Esophagus muscularis mucosa (tissue), 4 donors: ENCODE results near the gene RETREG1. TPM values are rescaled to one million over a fixed set of nuclear protein-coding genes. Genes with fewer than 3 reads are reported as not detected.
"Not testable (repeated sequence)": the region's sequence is repeated elsewhere in the genome, so short reads cannot be mapped to it uniquely, and the experiment has no call there.

Experiments used
- DNase-seq: peaks from one replicate; pipeline ENCODE4 v3.0.0-alpha.2; 2017; ENCODE audit errors: extremely low spot score
- H3K27ac ChIP-seq, 4 donors: fragments of 200-600 bp; sonication (generic); replicated peaks in 1 of 4; 1 replicate in 3 of 4; 2 replicates in 1 of 4; pipeline ENCODE4 v1.5.1; 2016 to 2019; ENCODE audit warnings: mild to moderate bottlenecking in 1 of 4
- H3K27me3 ChIP-seq, 4 donors: fragments of 200-600 bp; sonication (generic); one replicate each; pipeline versions ENCODE4 v1.5.1 to v1.6.0; 2016 to 2019
- H3K36me3 ChIP-seq, 4 donors: fragments of 200-600 bp; sonication (generic); one replicate each; pipeline ENCODE4 v1.5.1; 2016 to 2019
- H3K4me1 ChIP-seq, 4 donors: fragments of 200-600 bp; sonication (generic); one replicate each; pipeline ENCODE4 v1.5.1; 2016 to 2019
- H3K4me3 ChIP-seq, 4 donors: fragments of 200-600 bp; sonication (generic); 1 replicate in 2 of 4; 2 replicates in 2 of 4; pipeline ENCODE4 v1.5.1; 2016 to 2019; ENCODE audit warnings: mild to moderate bottlenecking in 4 of 4, moderate library complexity in 1 of 4
- H3K9me3 ChIP-seq, 4 donors: fragments of 200-600 bp; sonication (generic); 1 replicate in 3 of 4; 2 replicates in 1 of 4; pipeline ENCODE4 v1.5.1; 2016 to 2019
- EP300 ChIP-seq: sonication (generic); formaldehyde crosslinking; IDR thresholded peaks from one replicate; pipeline ENCODE4 v1.6.1; 2017; ENCODE audit warnings: antibody characterized with exemption
- POLR2A ChIP-seq: fragments of 450-650 bp; IDR thresholded peaks from one replicate; pipeline ENCODE4 v1.6.1; 2017; ENCODE audit warnings: antibody characterized with exemption, moderate library complexity, mild to moderate bottlenecking, low read depth
- POLR2AphosphoS5 ChIP-seq, 2 donors: sonication (generic); formaldehyde crosslinking; IDR thresholded peaks; one replicate each; pipeline ENCODE4 v1.6.1; 2017; ENCODE audit warnings: antibody characterized with exemption in 2 of 2
- WGBS: methylation state at CpG from one replicate; pipeline ENCODE4 v1.1.5; 2018; 5-methylcytosine and 5-hydroxymethylcytosine counted together
- intact Hi-C: fragments of 100-400 bp; cut with DNase I; formaldehyde crosslinking; loops from one replicate; pipeline ENCODE4 v1.15.1; 2023
- total RNA-seq, 4 donors: library from RNA; depleted of rRNA; stranded (reverse); fragments of >200 nt; gene quantifications; one replicate each; pipeline versions ENCODE4 v1.1.0 to v1.2.1, GENCODE V29; 2016
- TF ChIP-seq, protein P1 (sequence below), 3 experiments: fragments of 200-600 bp in 2 of 3; fragments of 450-650 bp in 1 of 3; sonication (generic) in 2 of 3; IDR thresholded peaks; one replicate each; pipeline ENCODE4 v1.5.1; 2017 to 2019; ENCODE audit warnings: antibody characterized with exemption in 3 of 3, mild to moderate bottlenecking in 2 of 3, moderate library complexity in 1 of 3

The RETREG1 gene
- total RNA-seq, 4 donors from 2014 or later, result 7.5 to 13.0 (median 10.3) TPM

DNA sequence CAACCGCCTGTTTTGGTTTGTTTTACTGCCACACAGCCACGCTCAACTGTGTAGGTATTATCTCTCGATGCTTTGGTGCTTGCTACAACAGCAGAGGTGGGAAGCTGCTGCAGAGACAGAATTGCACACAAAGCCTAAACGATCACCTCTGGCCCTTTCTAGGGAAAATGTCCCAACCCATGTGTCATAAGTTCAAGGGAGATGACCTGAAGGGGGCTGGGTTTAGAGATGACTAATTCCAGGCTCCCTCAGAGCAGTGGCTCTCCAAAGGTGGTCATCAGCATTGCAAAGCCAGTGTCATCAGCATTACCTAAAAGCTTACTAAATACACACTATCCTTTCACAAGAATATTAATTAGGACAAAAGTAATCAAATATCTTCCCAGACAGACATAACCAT, 162.1 kb downstream of the RETREG1 start:
- no peaks in the 10 kb centered on the region for H3K9me3 ChIP-seq
- H3K4me1 ChIP-seq, result peaks cover 17 to 32% (median 18%) of the 10 kb centered on the region in 4 donors
- TF ChIP-seq EP300, result no peak
- intact Hi-C loops, result no loop called here
- no peak for DNase-seq
- no peak overlapping the region for H3K27ac ChIP-seq
- no peaks in the 10 kb centered on the region for H3K27me3 ChIP-seq
- WGBS, result 97% methylated on average over 4 of the region's 4 CpGs
- no peak overlapping the region for H3K4me3 ChIP-seq
- H3K36me3 ChIP-seq, result peaks cover 48 to 85% (median 62%) of the 10 kb centered on the region in 4 donors

GRCh38 chr5:16453609-16454008, 163.2 kb downstream of the RETREG1 start:
- H3K4me1 ChIP-seq, result peaks cover 12 to 21% (median 14%) of the 10 kb centered on the region in 4 donors
- H3K9me3 ChIP-seq, result no peaks in the 10 kb centered on the region
- no peak overlapping the region for H3K4me3 ChIP-seq
- no peak for DNase-seq
- H3K36me3 ChIP-seq, result peaks cover 56 to 86% (median 70%) of the 10 kb centered on the region in 4 donors
- H3K27ac ChIP-seq, result no peak overlapping the region
- no peaks in the 10 kb centered on the region for H3K27me3 ChIP-seq
- intact Hi-C loops, result no loop called here
- TF ChIP-seq POLR2A (no peak), POLR2AphosphoS5 (IDR thresholded peaks at IDR 0.05) (no peak), EP300 (no peak)
- TF ChIP-seq, protein P1, sequence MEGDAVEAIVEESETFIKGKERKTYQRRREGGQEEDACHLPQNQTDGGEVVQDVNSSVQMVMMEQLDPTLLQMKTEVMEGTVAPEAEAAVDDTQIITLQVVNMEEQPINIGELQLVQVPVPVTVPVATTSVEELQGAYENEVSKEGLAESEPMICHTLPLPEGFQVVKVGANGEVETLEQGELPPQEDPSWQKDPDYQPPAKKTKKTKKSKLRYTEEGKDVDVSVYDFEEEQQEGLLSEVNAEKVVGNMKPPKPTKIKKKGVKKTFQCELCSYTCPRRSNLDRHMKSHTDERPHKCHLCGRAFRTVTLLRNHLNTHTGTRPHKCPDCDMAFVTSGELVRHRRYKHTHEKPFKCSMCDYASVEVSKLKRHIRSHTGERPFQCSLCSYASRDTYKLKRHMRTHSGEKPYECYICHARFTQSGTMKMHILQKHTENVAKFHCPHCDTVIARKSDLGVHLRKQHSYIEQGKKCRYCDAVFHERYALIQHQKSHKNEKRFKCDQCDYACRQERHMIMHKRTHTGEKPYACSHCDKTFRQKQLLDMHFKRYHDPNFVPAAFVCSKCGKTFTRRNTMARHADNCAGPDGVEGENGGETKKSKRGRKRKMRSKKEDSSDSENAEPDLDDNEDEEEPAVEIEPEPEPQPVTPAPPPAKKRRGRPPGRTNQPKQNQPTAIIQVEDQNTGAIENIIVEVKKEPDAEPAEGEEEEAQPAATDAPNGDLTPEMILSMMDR (IDR thresholded peaks at IDR 0.05), result no peak

- intact Hi-C loops, result no loop called here
- Histone ChIP-seq H3K27ac (no peak overlapping the region), H3K27me3 (no peaks in the 10 kb centered on the region), H3K9me3 (no peaks in the 10 kb centered on the region), H3K4me1 (peaks cover 0 to 4% (median 2%) of the 10 kb centered on the region in 4 donors), H3K4me3 (no peak overlapping the region), H3K36me3 (peaks cover 49 to 80% (median 73%) of the 10 kb centered on the region in 4 donors)
- TF ChIP-seq, protein P1 (IDR thresholded peaks at IDR 0.05), result no peak
- TF ChIP-seq POLR2AphosphoS5 (IDR thresholded peaks at IDR 0.05), result no peak
- TF ChIP-seq POLR2A, result no peak
- no peak for TF ChIP-seq EP300
- DNase-seq, result no peak
- WGBS, result 83% methylated on average over 2 of the region's 2 CpGs
Observed at GRCh38 chr5:16450163-16450562, 166.6 kb downstream of the RETREG1 start.

- TF ChIP-seq, protein P1 (IDR thresholded peaks at IDR 0.05), result no peak
- TF ChIP-seq POLR2A (no peak), POLR2AphosphoS5 (IDR thresholded peaks at IDR 0.05) (no peak)
- Histone ChIP-seq H3K4me1 (no peaks in the 10 kb centered on the region), H3K36me3 (peaks cover 36 to 60% (median 56%) of the 10 kb centered on the region in 4 donors), H3K4me3 (no peak overlapping the region), H3K27ac (no peak overlapping the region), H3K27me3 (no peaks in the 10 kb centered on the region), H3K9me3 (no peaks in the 10 kb centered on the region)
- 89% methylated on average over 5 of the region's 5 CpGs for WGBS
- intact Hi-C loops, result no loop called here
- no peak for DNase-seq
Observed at GRCh38 chr5:16446993-16447392, 169.8 kb downstream of the RETREG1 start.

- intact Hi-C loops, result no loop called here
- no peaks in the 10 kb centered on the region for H3K4me1 ChIP-seq
Observed at GRCh38 chr5:16437977-16438376, 178.8 kb downstream of the RETREG1 start.

GRCh38 chr5:16436065-16436682, 180.6 kb downstream of the RETREG1 start:
- H3K9me3 ChIP-seq, intact Hi-C loops, H3K4me1 ChIP-seq, H3K4me3 ChIP-seq, DNase-seq, H3K36me3 ChIP-seq, H3K27me3 ChIP-seq, H3K27ac ChIP-seq: not testable (repeated sequence)
- WGBS, result 90% methylated on average over 27 of the region's 28 CpGs

More at GRCh38 chr5:16437977-16438376, 178.8 kb downstream of the RETREG1 start:
- whole genome bisulfite sequencing, result 88% methylated on average over 1 of the region's 1 CpG
- no peak overlapping the region for H3K27ac ChIP-seq
- no peak for TF ChIP-seq EP300
- TF ChIP-seq POLR2AphosphoS5 (IDR thresholded peaks at IDR 0.05), result no peak
- TF ChIP-seq, protein P1 (IDR thresholded peaks at IDR 0.05), result no peak
- TF ChIP-seq POLR2A, result no peak
- peaks cover 0 to 7% (median 0%) of the 10 kb centered on the region in 4 donors for H3K27me3 ChIP-seq
- no peak overlapping the region for H3K4me3 ChIP-seq
- DNase-seq, result no peak
- H3K9me3 ChIP-seq, result no peaks in the 10 kb centered on the region
- no peaks in the 10 kb centered on the region for H3K36me3 ChIP-seq
